HEK293 (cell line): Measurements from ENCODE around the gene DPP9.
A peak's percentile ranks its signal among the peaks of the same experiment; 100 is the strongest.

ENCODE experiments used
- ATF2 ChIP-seq: fragments of 450-650 bp; formaldehyde crosslinking; IDR thresholded peaks from 2 replicates; pipeline ENCODE4 v1.5.1; 2016; ENCODE audit warnings: missing biosample characterization, missing genetic modification characterization, low read depth
- GFI1B ChIP-seq: fragments of 450-650 bp; formaldehyde crosslinking; IDR thresholded peaks from 2 replicates; pipeline ENCODE4 v1.5.1; 2016; ENCODE audit warnings: missing biosample characterization, missing genetic modification characterization
- HOXA7 ChIP-seq: sonication (generic); formaldehyde crosslinking; IDR thresholded peaks from 2 replicates; pipeline ENCODE4 v1.8.1; 2022; ENCODE audit warnings: missing genetic modification reagents, borderline replicate concordance
- HOXC10 ChIP-seq: sonication (generic); formaldehyde crosslinking; IDR thresholded peaks from 2 replicates; pipeline ENCODE4 v1.8.1; 2023; ENCODE audit warnings: mild to moderate bottlenecking, missing genetic modification reagents
- KLF1 ChIP-seq: fragments of 450-650 bp; formaldehyde crosslinking; IDR thresholded peaks from 2 replicates; pipeline ENCODE4 v1.5.1; 2016; ENCODE audit warnings: missing biosample characterization, missing genetic modification characterization
- OVOL3 ChIP-seq: fragments of 450-650 bp; formaldehyde crosslinking; IDR thresholded peaks from 2 replicates; pipeline ENCODE4 v1.5.1; 2016; ENCODE audit warnings: missing biosample characterization, missing genetic modification characterization
- PRDM10 ChIP-seq: fragments of 450-650 bp; formaldehyde crosslinking; IDR thresholded peaks from 2 replicates; pipeline ENCODE4 v1.5.1; 2016; ENCODE audit warnings: missing biosample characterization, missing genetic modification characterization
- PRDM4 ChIP-seq: fragments of 450-650 bp; formaldehyde crosslinking; IDR thresholded peaks from 2 replicates; pipeline ENCODE4 v1.5.1; 2017; ENCODE audit warnings: missing biosample characterization, missing genetic modification characterization
- SCRT1 ChIP-seq: fragments of 450-650 bp; formaldehyde crosslinking; IDR thresholded peaks from 2 replicates; pipeline ENCODE4 v1.5.1; 2016; ENCODE audit warnings: missing biosample characterization, missing genetic modification characterization, borderline replicate concordance
- ZFHX2 ChIP-seq: fragments of 450-650 bp; formaldehyde crosslinking; conservative IDR thresholded peaks from 2 replicates; pipeline ENCODE4 v1.5.1; 2016; ENCODE audit warnings: missing biosample characterization, missing genetic modification characterization
- ZNF10 ChIP-seq: fragments of 450-650 bp; formaldehyde crosslinking; IDR thresholded peaks from 2 replicates; pipeline ENCODE4 v1.5.1; 2017; ENCODE audit warnings: missing biosample characterization, missing genetic modification characterization
- ZNF112 ChIP-seq: fragments of 450-650 bp; formaldehyde crosslinking; IDR thresholded peaks from 2 replicates; pipeline ENCODE4 v1.5.0; 2017; ENCODE audit warnings: missing biosample characterization, missing genetic modification characterization
- ZNF148 ChIP-seq: fragments of 450-650 bp; formaldehyde crosslinking; IDR thresholded peaks from 2 replicates; pipeline ENCODE4 v1.5.0; 2017; ENCODE audit warnings: missing biosample characterization, missing genetic modification characterization, borderline replicate concordance
- ZNF174 ChIP-seq: fragments of 450-650 bp; formaldehyde crosslinking; IDR thresholded peaks from 2 replicates; pipeline ENCODE4 v1.5.0; 2017; ENCODE audit warnings: missing biosample characterization, mild to moderate bottlenecking, missing genetic modification characterization
- ZNF214 ChIP-seq: fragments of 450-650 bp; formaldehyde crosslinking; IDR thresholded peaks from 2 replicates; pipeline ENCODE4 v1.5.1; 2017; ENCODE audit warnings: missing biosample characterization, mild to moderate bottlenecking, missing genetic modification characterization, borderline replicate concordance
- ZNF223 ChIP-seq: fragments of 450-650 bp; formaldehyde crosslinking; IDR thresholded peaks from 2 replicates; pipeline ENCODE4 v1.5.1; 2016; ENCODE audit warnings: missing biosample characterization, missing genetic modification characterization
- ZNF350 ChIP-seq: fragments of 450-650 bp; formaldehyde crosslinking; IDR thresholded peaks from 2 replicates; pipeline ENCODE4 v1.5.0; 2017; ENCODE audit warnings: missing biosample characterization, mild to moderate bottlenecking, missing genetic modification characterization
- ZNF366 ChIP-seq: fragments of 450-650 bp; formaldehyde crosslinking; conservative IDR thresholded peaks from 2 replicates; pipeline ENCODE4 v1.5.1; 2016; ENCODE audit warnings: missing biosample characterization, missing genetic modification characterization
- ZNF473 ChIP-seq: fragments of 450-650 bp; formaldehyde crosslinking; IDR thresholded peaks from 2 replicates; pipeline ENCODE4 v1.5.1; 2017; ENCODE audit warnings: missing biosample characterization, missing genetic modification characterization
- ZNF488 ChIP-seq: fragments of 450-650 bp; formaldehyde crosslinking; IDR thresholded peaks from 2 replicates; pipeline ENCODE4 v1.5.1; 2016; ENCODE audit warnings: missing biosample characterization, missing genetic modification characterization
- ZNF510 ChIP-seq: fragments of 450-650 bp; formaldehyde crosslinking; IDR thresholded peaks from 2 replicates; pipeline ENCODE4 v1.5.1; 2018; ENCODE audit warnings: mild to moderate bottlenecking, missing genetic modification characterization, missing biosample characterization; ENCODE audit not compliant: insufficient replicate concordance
- ZNF558 ChIP-seq: fragments of 450-650 bp; formaldehyde crosslinking; IDR thresholded peaks from 2 replicates; pipeline ENCODE4 v1.5.1; 2016; ENCODE audit warnings: missing biosample characterization, missing genetic modification characterization
- ZNF596 ChIP-seq: fragments of 450-650 bp; IDR thresholded peaks from 2 replicates; pipeline ENCODE4 v1.5.0; 2018; ENCODE audit warnings: missing biosample characterization, mild to moderate bottlenecking, missing genetic modification characterization, moderate library complexity
- ZNF610 ChIP-seq: fragments of 450-650 bp; formaldehyde crosslinking; IDR thresholded peaks from 2 replicates; pipeline ENCODE4 v1.5.1; 2016; ENCODE audit warnings: missing biosample characterization, missing genetic modification characterization, borderline replicate concordance
- ZNF629 ChIP-seq: fragments of 450-650 bp; formaldehyde crosslinking; IDR thresholded peaks from 2 replicates; pipeline ENCODE4 v1.5.1; 2017; ENCODE audit warnings: missing biosample characterization, missing genetic modification characterization
- ZNF645 ChIP-seq: fragments of 450-650 bp; formaldehyde crosslinking; IDR thresholded peaks from 2 replicates; pipeline ENCODE4; 2016; ENCODE audit warnings: missing biosample characterization, missing genetic modification characterization
- ZNF837 ChIP-seq: fragments of 450-650 bp; formaldehyde crosslinking; IDR thresholded peaks from 2 replicates; pipeline ENCODE4 v1.5.1; 2016; ENCODE audit warnings: missing biosample characterization, missing genetic modification characterization
- ZXDB ChIP-seq: fragments of 450-650 bp; formaldehyde crosslinking; IDR thresholded peaks from 2 replicates; pipeline ENCODE4 v1.5.1; 2016; ENCODE audit warnings: missing biosample characterization, missing genetic modification characterization

DPP9 gene

GRCh38 chr19:4759388-4760284 lies 36.0 kb upstream of the DPP9 start (continued):
- TF ChIP-seq ZNF148, result no peak
- TF ChIP-seq ZNF112 (tag by site-specific recombination), result no peak
- no peak for TF ChIP-seq PRDM10 (tag by site-specific recombination)
- TF ChIP-seq ZNF473 (tag by site-specific recombination), result no peak
- no peak for TF ChIP-seq ZNF488 (tag by site-specific recombination)
- TF ChIP-seq SCRT1, result peak; percentile 99
- peak; percentile 94 for TF ChIP-seq ZFHX2
- no peak for TF ChIP-seq ATF2 (tag by site-specific recombination)
- TF ChIP-seq ZNF214 (tag by site-specific recombination), result no peak
- TF ChIP-seq ZNF596 (tag by site-specific recombination), result no peak
- TF ChIP-seq ZNF837 (tag by site-specific recombination), result no peak
- no peak for TF ChIP-seq GFI1B
- no peak; the same call in 1 of the 2 replicates for TF ChIP-seq ZXDB (tag by site-specific recombination)
- TF ChIP-seq ZNF223 (tag by site-specific recombination), result no peak
- peak; percentile 41; the same call in 1 of the 2 replicates for TF ChIP-seq ZNF629
- TF ChIP-seq ZNF610 (tag by site-specific recombination), result no peak
- TF ChIP-seq HOXC10 (CRISPR knock-in tag), result no peak
- TF ChIP-seq HOXA7 (CRISPR knock-in tag), result no peak
- no peak for TF ChIP-seq ZNF558 (tag by site-specific recombination)
- no peak for TF ChIP-seq PRDM4 (tag by site-specific recombination)
- no peak for TF ChIP-seq ZNF174 (tag by site-specific recombination)
- TF ChIP-seq OVOL3 (tag by site-specific recombination), result no peak
- no peak for TF ChIP-seq ZNF10 (tag by site-specific recombination)
- TF ChIP-seq KLF1 (tag by site-specific recombination), result no peak
- TF ChIP-seq ZNF350, result no peak
- no peak for TF ChIP-seq ZNF510 (tag by site-specific recombination)
- TF ChIP-seq ZNF645, result no peak
- TF ChIP-seq ZNF366 (tag by site-specific recombination), result no peak
